GM12878 (cell line): ENCODE measurements around the gene CGGBP1. TPM values are rescaled to one million over a fixed set of nuclear protein-coding genes. Genes with fewer than 3 reads are reported as not detected.

Experiments
- ATAC-seq: fragments of 200-7000 bp; cut with Tn5 transposase; 3 replicates; pipeline ENCODE4 v1.9.1; 2020; ENCODE audit warnings: mild to moderate bottlenecking, moderate library complexity
- BruUV-seq: library from RNA; stranded (reverse); fragments of 400-500 nt; replicated peaks from 2 replicates; lab custom pipeline; 2021; lab: Mats Ljungman, UMichigan
- CTCF ChIA-PET: fragments of 300-600 bp; sonication (Branson Sonifier 250); formaldehyde crosslinking; extraction: SDS; loops from one replicate; lab custom pipeline; 2021; ENCODE audit warnings: inconsistent platforms; lab: Yijun Ruan, JAX
- POLR2A ChIA-PET: fragments of 350-600 bp; formaldehyde crosslinking; extraction: SDS; loops from one replicate; lab custom pipeline; 2021; ENCODE audit warnings: inconsistent platforms; lab: Charles Lee
- RAD21 ChIA-PET: fragments of 300-600 bp; sonication (Branson Sonifier 250); formaldehyde crosslinking; loops from one replicate; lab custom pipeline; 2023; ENCODE audit warnings: antibody characterized with exemption; ENCODE audit not compliant: unreplicated experiment; lab: Charles Lee
- SMC1A ChIA-PET: fragments of 300-600 bp; sonication (Branson Sonifier 250); formaldehyde crosslinking; loops from one replicate; lab custom pipeline; 2023; ENCODE audit not compliant: unreplicated experiment, uncharacterized antibody; lab: Charles Lee
- DNase-seq: peaks from one replicate; pipeline ENCODE4 v3.0.0-alpha.2; 2011; ENCODE audit warnings: low read depth, low spot score
- FAIRE-seq: peaks from 3 replicates; lab custom pipeline; 2011; peaks lifted over from hg19 to GRCh38; lab: Jason Lieb, UNC
- H2AFZ ChIP-seq: 2 replicates; pipeline ENCODE4 v1.6.0; 2011; ENCODE audit warnings: low read depth, low read length, control low read depth; ENCODE audit not compliant: control insufficient read depth
- H3K27ac ChIP-seq: 2 replicates; pipeline ENCODE4 v1.5.1; 2011; ENCODE audit warnings: control low read depth; ENCODE audit not compliant: control insufficient read depth, insufficient read depth
- H3K27me3 ChIP-seq, 2 experiments: replicated peaks in 1 of 2; 2 replicates each; pipeline versions ENCODE4 v1.6.0 to v1.6.1; 2011; ENCODE audit warnings: low read length in 1 of 2; ENCODE audit not compliant: control insufficient read depth in 2 of 2, insufficient read depth in 2 of 2
- H3K36me3 ChIP-seq, 2 experiments: 2 replicates each; pipeline ENCODE4 v1.5.1; 2011; ENCODE audit warnings: low read length in 1 of 2; ENCODE audit not compliant: control insufficient read depth in 2 of 2, insufficient read depth in 2 of 2
- H3K4me1 ChIP-seq: 2 replicates; pipeline ENCODE4 v1.6.1; 2011; ENCODE audit warnings: mild to moderate bottlenecking, low read length, moderate library complexity, mixed read lengths; ENCODE audit not compliant: control insufficient read depth, insufficient read depth
- H3K4me2 ChIP-seq: 2 replicates; pipeline ENCODE4 v1.6.0; 2011; ENCODE audit warnings: control low read depth; ENCODE audit not compliant: control insufficient read depth, insufficient read depth
- H3K4me3 ChIP-seq: fragments of 200-600 bp; sonication (generic); 2 replicates; pipeline ENCODE4 v1.5.1; 2016
- H3K79me2 ChIP-seq: 2 replicates; pipeline ENCODE4 v1.6.0; 2011; ENCODE audit warnings: low read length; ENCODE audit not compliant: control insufficient read depth, insufficient read depth
- H3K9ac ChIP-seq: 2 replicates; pipeline ENCODE4 v1.8.0; 2011; ENCODE audit warnings: low read length, control low read depth, mixed read lengths; ENCODE audit not compliant: control insufficient read depth, insufficient read depth
- H3K9me3 ChIP-seq: replicated peaks from 3 replicates; pipeline ENCODE4 v1.5.1; 2011; ENCODE audit warnings: mild to moderate bottlenecking, low read length; ENCODE audit not compliant: control insufficient read depth, insufficient read depth
- H4K20me1 ChIP-seq: 2 replicates; pipeline ENCODE4 v1.6.0; 2011; ENCODE audit not compliant: control insufficient read depth, insufficient read depth
- ATF2 ChIP-seq: IDR thresholded peaks from 2 replicates; pipeline ENCODE4 v1.6.1; 2012; ENCODE audit warnings: low read length, inconsistent platforms
- CEBPB ChIP-seq, 2 experiments: fragments of 150-350 bp in 1 of 2; IDR thresholded peaks; 2 replicates each; pipeline ENCODE4 v1.6.1; 2012 to 2014; ENCODE audit warnings: low read depth in 2 of 2, low read length in 2 of 2, borderline replicate concordance in 1 of 2, inconsistent platforms in 1 of 2
- CEBPZ ChIP-seq: fragments of 150-350 bp; IDR thresholded peaks from 2 replicates; pipeline ENCODE4 v1.6.1; 2016; ENCODE audit warnings: low read depth, low read length
- EED ChIP-seq: sonication (generic); IDR thresholded peaks from 2 replicates; pipeline ENCODE4 v1.6.1; 2016; ENCODE audit warnings: antibody characterized with exemption, low read depth
- HCFC1 ChIP-seq: fragments of 150-350 bp; IDR thresholded peaks from 2 replicates; pipeline ENCODE4 v1.6.1; 2014; ENCODE audit warnings: low read length
- IKZF1 ChIP-seq: fragments of 450-650 bp; conservative IDR thresholded peaks from 2 replicates; pipeline ENCODE4 v1.6.1; 2017; ENCODE audit warnings: antibody characterized with exemption, mild to moderate bottlenecking
- IRF5 ChIP-seq: fragments of 450-650 bp; IDR thresholded peaks from 2 replicates; pipeline ENCODE4 v1.6.1; 2017; ENCODE audit warnings: borderline replicate concordance
- NKRF ChIP-seq: fragments of 450-650 bp; conservative IDR thresholded peaks from 2 replicates; pipeline ENCODE4 v1.6.1; 2017; ENCODE audit warnings: mild to moderate bottlenecking, moderate library complexity
- PBX3 ChIP-seq: IDR thresholded peaks from 2 replicates; pipeline ENCODE4 v1.6.1; 2011; ENCODE audit warnings: mild to moderate bottlenecking, low read depth, low read length, moderate library complexity; ENCODE audit not compliant: insufficient replicate concordance
- POLR2AphosphoS2 ChIP-seq: IDR thresholded peaks from 2 replicates; pipeline ENCODE4 v1.6.1; 2011; ENCODE audit warnings: low read depth, mild to moderate bottlenecking, low read length, improper control_type of control experiment, moderate library complexity
- RCOR1 ChIP-seq: conservative IDR thresholded peaks from 2 replicates; pipeline ENCODE4 v1.6.1; 2012; ENCODE audit warnings: low read depth, low read length, improper control_type of control experiment
- ZSCAN29 ChIP-seq: fragments of 450-650 bp; IDR thresholded peaks from 2 replicates; pipeline ENCODE4 v1.6.1; 2017; ENCODE audit warnings: mild to moderate bottlenecking, moderate library complexity
- ZZZ3 ChIP-seq: IDR thresholded peaks from 2 replicates; pipeline ENCODE4 v1.6.1; 2011; ENCODE audit warnings: low read depth; ENCODE audit not compliant: control insufficient read depth, insufficient read length
- WGBS: methylation state at CpG from one replicate; pipeline ENCODE4 v1.1.6; 2016; ENCODE audit warnings: low lambda C conversion rate; ENCODE audit not compliant: insufficient replicate concordance, insufficient coverage; ENCODE audit errors: missing lambda C conversion rate; 5-methylcytosine and 5-hydroxymethylcytosine counted together
- in situ Hi-C: fragments of 300-500 bp; cut with MboI; formaldehyde crosslinking; loops from 9 replicates; pipeline ENCODE4 v1.14.3; 2018; ENCODE audit warnings: mixed read lengths
- intact Hi-C: fragments of 100-400 bp; cut with micrococcal nuclease; formaldehyde crosslinking; loops from one replicate; pipeline ENCODE4 v1.14.2; 2022; ENCODE audit not compliant: unreplicated experiment
- polyA plus RNA-seq, 11 experiments: library from polyadenylated mRNA; depleted of rRNA in 4 of 11; unstranded in 6 of 11; stranded (reverse) in 5 of 11; fragments of >200 nt; fragmentation: Nextera tagmentation in 4 of 11; fragmentation: Illumina TruSeq in 1 of 11; extraction: Ambion mirVana in 4 of 11; extraction: Trizol in 1 of 11; gene quantifications; 1 replicate in 1 of 11; 2 replicates in 10 of 11; pipeline versions ENCODE4 v1.2.1 to v1.2.3, GENCODE V29; 2011 to 2016; ENCODE audit warnings: inconsistent platforms in 2 of 11, missing spikeins in 2 of 11, low read depth in 1 of 11
- total RNA-seq, 4 experiments: library from RNA; depleted of rRNA in 3 of 4; stranded (reverse); fragments of >200 nt in 3 of 4; fragmentation: Illumina TruSeq in 1 of 4; extraction: Trizol in 1 of 4; gene quantifications; 2 replicates each; pipeline versions ENCODE4 v1.2.1 to v1.2.3, GENCODE V29; 2013 to 2021

CGGBP1 gene
- total and polyA plus RNA-seq, 10 of the 15 experiments (the other 5 are each of a cell fraction or from before 2014, with no cell fraction given): 27.8 to 75.8 (median 50.4) TPM

GRCh38 chr3:88044411-88044810, 14.4 kb downstream of the CGGBP1 start (continued):
- TF ChIP-seq NKRF: no peak
- TF ChIP-seq EED: no peak
- no peak for TF ChIP-seq ZZZ3
- no peak for TF ChIP-seq CEBPZ
- TF ChIP-seq ZSCAN29: no peak
- TF ChIP-seq, all 136 proteins: peak for 0

GRCh38 chr3:88041005-88041404, 17.8 kb downstream of the CGGBP1 start:
- ChIA-PET CTCF (interaction anchor here (0.6 to 1.6 kb wide), 2 partner anchors 10 kb away, joined by 3 read pairs; no protein-coding TSS in a partner anchor), SMC1A (interaction anchor here (0.9 kb wide), 1 partner anchor 12 kb away, joined by 3 read pairs; no protein-coding TSS in a partner anchor), RAD21 (no interaction called here), POLR2A (interaction anchor here (0.9 kb wide), 1 partner anchor 10 kb away, joined by 3 read pairs; no protein-coding TSS in a partner anchor)
- Histone ChIP-seq H4K20me1 (no peaks in the 10 kb centered on the region), H2AFZ (no peak overlapping the region), H3K4me2 (no peak overlapping the region), H3K9ac (no peak overlapping the region), H3K79me2 (no peaks in the 10 kb centered on the region), H3K4me1 (no peaks in the 10 kb centered on the region), H3K9me3 (no peaks in the 10 kb centered on the region; the same call in 2 of the 3 replicates), H3K4me3 (no peak overlapping the region), H3K27ac (no peak overlapping the region), H3K36me3 (no peaks in the 10 kb centered on the region), H3K27me3 (no peaks in the 10 kb centered on the region)
- in situ Hi-C loops: no loop called here
- intact Hi-C loops: no loop called here
- DNase-seq: no peak
- BruUV-seq: no TSS peak
- no peak for FAIRE-seq
- WGBS: 75% methylated on average over 3 of the region's 3 CpGs
- no peak; the same call in 2 of the 3 replicates for ATAC-seq
- TF ChIP-seq IRF5: no peak
- TF ChIP-seq CEBPB (IDR thresholded peaks at IDR 0.05; ENCODE audit: borderline replicate concordance in 1 of 2, low read depth in 2 of 2, low read length in 2 of 2): no peak
- no peak for TF ChIP-seq RCOR1
- TF ChIP-seq POLR2AphosphoS2: no peak
- TF ChIP-seq HCFC1: no peak
- TF ChIP-seq PBX3: no peak
- no peak for TF ChIP-seq ATF2
- no peak for TF ChIP-seq IKZF1
